ENCODE data around the gene SUPT3H. TPM values are rescaled to one million over a fixed set of nuclear protein-coding genes. Genes with fewer than 3 reads are reported as not detected.
"Not testable (repeated sequence)": the region's sequence is repeated elsewhere in the genome, so short reads cannot be mapped to it uniquely, and the experiment has no call there.

Gene SUPT3H
- total RNA-seq, 1 experiment from 2014 or later: 3.6 TPM

GRCh38 chr6:45185403-45186251 lies 192.1 kb downstream of the SUPT3H start:
- no peak overlapping the region for H3K9ac ChIP-seq (ENCODE audit: low read length)
- DNase-seq: no peak
- no peak overlapping the region for H2AFZ ChIP-seq (ENCODE audit: low read length)
- H3K9me2 ChIP-seq (replicated peaks; ENCODE audit: low read length): no peaks in the 10 kb centered on the region
- no peaks in the 10 kb centered on the region for H4K20me1 ChIP-seq (ENCODE audit: low read length)
- TF ChIP-seq EZH2phosphoT487 (IDR thresholded peaks at IDR 0.05; ENCODE audit: borderline replicate concordance, low read length) (no peak), EZH2 (IDR thresholded peaks at IDR 0.05; ENCODE audit: low read length, unreplicated experiment) (no peak)
- TF ChIP-seq, protein P1, sequence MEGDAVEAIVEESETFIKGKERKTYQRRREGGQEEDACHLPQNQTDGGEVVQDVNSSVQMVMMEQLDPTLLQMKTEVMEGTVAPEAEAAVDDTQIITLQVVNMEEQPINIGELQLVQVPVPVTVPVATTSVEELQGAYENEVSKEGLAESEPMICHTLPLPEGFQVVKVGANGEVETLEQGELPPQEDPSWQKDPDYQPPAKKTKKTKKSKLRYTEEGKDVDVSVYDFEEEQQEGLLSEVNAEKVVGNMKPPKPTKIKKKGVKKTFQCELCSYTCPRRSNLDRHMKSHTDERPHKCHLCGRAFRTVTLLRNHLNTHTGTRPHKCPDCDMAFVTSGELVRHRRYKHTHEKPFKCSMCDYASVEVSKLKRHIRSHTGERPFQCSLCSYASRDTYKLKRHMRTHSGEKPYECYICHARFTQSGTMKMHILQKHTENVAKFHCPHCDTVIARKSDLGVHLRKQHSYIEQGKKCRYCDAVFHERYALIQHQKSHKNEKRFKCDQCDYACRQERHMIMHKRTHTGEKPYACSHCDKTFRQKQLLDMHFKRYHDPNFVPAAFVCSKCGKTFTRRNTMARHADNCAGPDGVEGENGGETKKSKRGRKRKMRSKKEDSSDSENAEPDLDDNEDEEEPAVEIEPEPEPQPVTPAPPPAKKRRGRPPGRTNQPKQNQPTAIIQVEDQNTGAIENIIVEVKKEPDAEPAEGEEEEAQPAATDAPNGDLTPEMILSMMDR (conservative IDR thresholded peaks at IDR 0.05; ENCODE audit: low read depth, low read length): no peak
- no peaks in the 10 kb centered on the region for H3K27me3 ChIP-seq (ENCODE audit: low read length)
- H3K4me1 ChIP-seq (ENCODE audit: insufficient read depth, low read length): peaks cover 10% of the 10 kb centered on the region
- intact Hi-C loops (cut with micrococcal nuclease): no loop called here
- H3K27ac ChIP-seq (ENCODE audit: low read length): no peak overlapping the region
- BruUV-seq (replicated peaks): no TSS peak
- no peak overlapping the region for H3K4me2 ChIP-seq (ENCODE audit: low read length)
- no peaks in the 10 kb centered on the region for H3K36me3 ChIP-seq (ENCODE audit: low read depth, low read length)
- H3K9me3 ChIP-seq (ENCODE audit: low read length): no peaks in the 10 kb centered on the region
- no peak for ATAC-seq
- no peaks in the 10 kb centered on the region for H3F3A ChIP-seq (ENCODE audit: low read length, unreplicated experiment)
- no peak overlapping the region for H3K4me3 ChIP-seq (ENCODE audit: low read length)
- POLR2A ChIA-PET (ENCODE audit: unreplicated experiment): no interaction called here
- no peaks in the 10 kb centered on the region for H3K79me2 ChIP-seq (ENCODE audit: low read length)
- CTCF ChIA-PET: no interaction called here

DNA sequence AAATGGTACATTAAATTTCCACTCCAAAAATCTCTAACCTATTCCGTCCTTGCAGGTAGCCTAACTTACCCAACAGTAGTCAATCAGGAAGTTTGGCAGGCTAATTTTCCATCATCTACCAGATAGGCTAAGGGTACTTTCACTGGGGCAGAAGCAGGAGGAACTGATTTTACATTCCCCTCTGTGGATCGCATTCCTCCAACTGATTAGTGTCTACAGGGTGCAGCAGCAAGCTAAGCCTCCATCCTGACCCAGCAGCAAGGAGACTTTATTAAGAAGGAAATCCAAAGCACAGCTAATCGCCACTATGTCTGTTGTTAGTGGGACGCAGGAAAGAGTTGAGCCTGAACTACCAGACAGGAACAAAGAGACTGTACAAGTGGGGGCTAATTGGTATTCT lies 192.8 kb downstream of the SUPT3H start:
- ChIA-PET CTCF (no interaction called here), POLR2A (ENCODE audit: unreplicated experiment) (no interaction called here)
- TF ChIP-seq, protein P1 (conservative IDR thresholded peaks at IDR 0.05; ENCODE audit: low read depth, low read length): no peak
- no peak for TF ChIP-seq EZH2 (IDR thresholded peaks at IDR 0.05; ENCODE audit: low read length, unreplicated experiment)
- no peaks in the 10 kb centered on the region for H4K20me1 ChIP-seq (ENCODE audit: low read length)
- no peak overlapping the region for H3K4me3 ChIP-seq (ENCODE audit: low read length)
- no peaks in the 10 kb centered on the region for H3K9me3 ChIP-seq (ENCODE audit: low read length)
- H3K9me2 ChIP-seq (replicated peaks; ENCODE audit: low read length): no peaks in the 10 kb centered on the region
- H3K9ac ChIP-seq (ENCODE audit: low read length): no peak overlapping the region
- peaks cover 10% of the 10 kb centered on the region for H3K4me1 ChIP-seq (ENCODE audit: insufficient read depth, low read length)
- ATAC-seq (no peak), DNase-seq (no peak)
- no TSS peak for BruUV-seq (replicated peaks)
- no peaks in the 10 kb centered on the region for H3F3A ChIP-seq (ENCODE audit: low read length, unreplicated experiment)
- H3K27me3 ChIP-seq (ENCODE audit: low read length): no peaks in the 10 kb centered on the region
- H2AFZ ChIP-seq (ENCODE audit: low read length): no peak overlapping the region
- no peak overlapping the region for H3K27ac ChIP-seq (ENCODE audit: low read length)
- H3K36me3 ChIP-seq (ENCODE audit: low read depth, low read length): no peaks in the 10 kb centered on the region
- H3K4me2 ChIP-seq (ENCODE audit: low read length): no peak overlapping the region
- intact Hi-C loops (cut with micrococcal nuclease): no loop called here
- no peaks in the 10 kb centered on the region for H3K79me2 ChIP-seq (ENCODE audit: low read length)

DNA sequence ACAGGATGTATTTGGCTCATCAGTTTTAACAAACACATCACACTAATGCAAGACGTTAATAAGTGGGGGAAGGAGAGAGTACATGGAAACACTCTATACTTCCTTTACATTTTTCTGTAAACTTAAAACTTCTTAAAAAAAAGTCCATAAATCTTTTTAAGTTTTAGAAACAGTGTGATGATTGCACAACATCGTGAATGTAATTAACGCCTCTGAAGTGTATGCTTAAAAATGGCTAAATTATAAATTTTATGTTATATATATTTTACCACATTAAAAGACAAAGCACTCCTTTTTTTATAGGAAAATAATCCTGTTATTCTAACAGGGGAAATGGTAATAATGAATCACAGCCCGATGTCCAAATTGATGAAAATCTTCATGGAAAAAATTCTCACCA lies 193.7 kb downstream of the SUPT3H start:
- Histone ChIP-seq H4K20me1 (ENCODE audit: low read length) (no peaks in the 10 kb centered on the region), H3K9me2 (replicated peaks; ENCODE audit: low read length) (no peaks in the 10 kb centered on the region), H2AFZ (ENCODE audit: low read length) (no peak overlapping the region), H3K9ac (ENCODE audit: low read length) (no peak overlapping the region), H3K27ac (ENCODE audit: low read length) (no peak overlapping the region), H3K4me2 (ENCODE audit: low read length) (no peak overlapping the region), H3K27me3 (ENCODE audit: low read length) (no peaks in the 10 kb centered on the region), H3K36me3 (ENCODE audit: low read depth, low read length) (no peaks in the 10 kb centered on the region), H3K4me1 (ENCODE audit: insufficient read depth, low read length) (peaks cover 10% of the 10 kb centered on the region), H3K4me3 (ENCODE audit: low read length) (no peak overlapping the region), H3K9me3 (ENCODE audit: low read length) (no peaks in the 10 kb centered on the region), H3F3A (ENCODE audit: low read length, unreplicated experiment) (no peaks in the 10 kb centered on the region), H3K79me2 (ENCODE audit: low read length) (no peaks in the 10 kb centered on the region)
- no peak for ATAC-seq
- no peak for DNase-seq
- intact Hi-C loops (cut with micrococcal nuclease): no loop called here
- TF ChIP-seq, protein P1 (conservative IDR thresholded peaks at IDR 0.05; ENCODE audit: low read depth, low read length): no peak
- TF ChIP-seq EZH2phosphoT487 (IDR thresholded peaks at IDR 0.05; ENCODE audit: borderline replicate concordance, low read length) (no peak), EZH2 (IDR thresholded peaks at IDR 0.05; ENCODE audit: low read length, unreplicated experiment) (no peak)
- no TSS peak for BruUV-seq (replicated peaks)
- CTCF ChIA-PET: no interaction called here
- POLR2A ChIA-PET (ENCODE audit: unreplicated experiment): no interaction called here

GRCh38 chr6:45176373-45176772 lies 201.4 kb downstream of the SUPT3H start:
- H3K36me3 ChIP-seq (ENCODE audit: low read depth, low read length); intact Hi-C loops (cut with micrococcal nuclease); H3K9me3 ChIP-seq (ENCODE audit: low read length); H3K9ac ChIP-seq (ENCODE audit: low read length); H3K27me3 ChIP-seq (ENCODE audit: low read length); DNase-seq; BruUV-seq (replicated peaks); H3F3A ChIP-seq (ENCODE audit: low read length, unreplicated experiment); H3K27ac ChIP-seq (ENCODE audit: low read length); ATAC-seq; H3K4me3 ChIP-seq (ENCODE audit: low read length); H4K20me1 ChIP-seq (ENCODE audit: low read length); H3K4me1 ChIP-seq (ENCODE audit: insufficient read depth, low read length); CTCF ChIA-PET; H3K79me2 ChIP-seq (ENCODE audit: low read length); H3K4me2 ChIP-seq (ENCODE audit: low read length); POLR2A ChIA-PET (ENCODE audit: unreplicated experiment); H3K9me2 ChIP-seq (replicated peaks; ENCODE audit: low read length); H2AFZ ChIP-seq (ENCODE audit: low read length): not testable (repeated sequence)

All from PC-3 (cell line).